DOHH2 (cell line): Measurements from ENCODE around the gene IQCM.
"Not testable (repeated sequence)": the region's sequence is repeated elsewhere in the genome, so short reads cannot be mapped to it uniquely, and the experiment has no call there.

ENCODE experiments used
- H3F3A ChIP-seq: fragments of 200-600 bp; sonication (generic), shearing (Covaris generic); 2 replicates; pipeline ENCODE4 v1.6.0; 2016; ENCODE audit warnings: antibody characterized with exemption, mild to moderate bottlenecking; ENCODE audit not compliant: control insufficient read depth, insufficient read depth
- H3K27ac ChIP-seq: fragments of 200-600 bp; sonication (generic); 2 replicates; pipeline ENCODE4 v1.5.1; 2014; ENCODE audit warnings: low read depth, mild to moderate bottlenecking, low read length, moderate library complexity
- H3K27me3 ChIP-seq: fragments of 200-600 bp; sonication (generic); 2 replicates; pipeline ENCODE4 v1.6.1; 2014; ENCODE audit warnings: mild to moderate bottlenecking, low read length, mixed read lengths; ENCODE audit not compliant: control insufficient read depth
- H3K36me3 ChIP-seq: fragments of 200-600 bp; sonication (generic); 2 replicates; pipeline ENCODE4 v1.6.1; 2014; ENCODE audit warnings: mild to moderate bottlenecking, low read length, moderate library complexity, mixed read lengths; ENCODE audit not compliant: control insufficient read depth
- H3K4me1 ChIP-seq: fragments of 200-600 bp; sonication (generic); 2 replicates; pipeline ENCODE4 v1.6.1; 2014; ENCODE audit warnings: mild to moderate bottlenecking, low read length, mixed read lengths; ENCODE audit not compliant: control insufficient read depth
- H3K4me2 ChIP-seq: fragments of 200-600 bp; sonication (generic); 2 replicates; pipeline ENCODE4 v1.6.0; 2014; ENCODE audit warnings: mild to moderate bottlenecking, low read length, moderate library complexity
- H3K4me3 ChIP-seq: fragments of 200-600 bp; sonication (generic); 2 replicates; pipeline ENCODE4 v1.5.1; 2014; ENCODE audit warnings: mild to moderate bottlenecking, low read length, mixed read lengths
- H3K79me2 ChIP-seq: fragments of 200-600 bp; sonication (generic); 2 replicates; pipeline ENCODE4 v1.6.1; 2014; ENCODE audit warnings: mild to moderate bottlenecking, low read length, mixed read lengths; ENCODE audit not compliant: control insufficient read depth
- H3K9me2 ChIP-seq: fragments of 200-600 bp; sonication (generic); replicated peaks from 2 replicates; pipeline ENCODE4 v1.6.1; 2014; ENCODE audit warnings: mild to moderate bottlenecking, low read length, mixed read lengths; ENCODE audit not compliant: control insufficient read depth
- H3K9me3 ChIP-seq: fragments of 200-600 bp; sonication (generic); 2 replicates; pipeline ENCODE4 v1.6.1; 2014; ENCODE audit warnings: antibody characterized with exemption, low read length, mixed read lengths; ENCODE audit not compliant: control insufficient read depth, insufficient read depth
- H4K20me1 ChIP-seq: fragments of 200-600 bp; sonication (generic); 2 replicates; pipeline ENCODE4 v1.6.0; 2014; ENCODE audit warnings: low read depth, mild to moderate bottlenecking, antibody characterized with exemption, low read length, moderate library complexity; ENCODE audit not compliant: control insufficient read depth, insufficient read depth
- EZH2phosphoT487 ChIP-seq: fragments of 200-600 bp; sonication (generic); IDR thresholded peaks from 2 replicates; pipeline ENCODE4 v1.6.1; 2017; ENCODE audit warnings: borderline replicate concordance, mild to moderate bottlenecking, antibody characterized with exemption, low read length, moderate library complexity, mixed read lengths
- TF ChIP-seq, protein P1 (sequence below): fragments of 200-600 bp; sonication (generic); IDR thresholded peaks from one replicate; pipeline ENCODE4 v1.5.1; 2014; ENCODE audit warnings: antibody characterized with exemption, mild to moderate bottlenecking, low read depth, low read length; ENCODE audit not compliant: poor library complexity, severe bottlenecking

The IQCM gene

GRCh38 chr4:149512501-149512900 lies 303.1 kb downstream of the IQCM start:
- Histone ChIP-seq H3K27me3 (no peaks in the 10 kb centered on the region), H3K9me2 (no peaks in the 10 kb centered on the region), H3K4me1 (no peaks in the 10 kb centered on the region), H3F3A (no peaks in the 10 kb centered on the region), H3K36me3 (no peaks in the 10 kb centered on the region), H3K4me3 (no peak overlapping the region), H3K9me3 (no peaks in the 10 kb centered on the region), H3K4me2 (no peak overlapping the region), H3K27ac (no peak overlapping the region), H3K79me2 (no peaks in the 10 kb centered on the region), H4K20me1 (no peaks in the 10 kb centered on the region)
- TF ChIP-seq, protein P1, sequence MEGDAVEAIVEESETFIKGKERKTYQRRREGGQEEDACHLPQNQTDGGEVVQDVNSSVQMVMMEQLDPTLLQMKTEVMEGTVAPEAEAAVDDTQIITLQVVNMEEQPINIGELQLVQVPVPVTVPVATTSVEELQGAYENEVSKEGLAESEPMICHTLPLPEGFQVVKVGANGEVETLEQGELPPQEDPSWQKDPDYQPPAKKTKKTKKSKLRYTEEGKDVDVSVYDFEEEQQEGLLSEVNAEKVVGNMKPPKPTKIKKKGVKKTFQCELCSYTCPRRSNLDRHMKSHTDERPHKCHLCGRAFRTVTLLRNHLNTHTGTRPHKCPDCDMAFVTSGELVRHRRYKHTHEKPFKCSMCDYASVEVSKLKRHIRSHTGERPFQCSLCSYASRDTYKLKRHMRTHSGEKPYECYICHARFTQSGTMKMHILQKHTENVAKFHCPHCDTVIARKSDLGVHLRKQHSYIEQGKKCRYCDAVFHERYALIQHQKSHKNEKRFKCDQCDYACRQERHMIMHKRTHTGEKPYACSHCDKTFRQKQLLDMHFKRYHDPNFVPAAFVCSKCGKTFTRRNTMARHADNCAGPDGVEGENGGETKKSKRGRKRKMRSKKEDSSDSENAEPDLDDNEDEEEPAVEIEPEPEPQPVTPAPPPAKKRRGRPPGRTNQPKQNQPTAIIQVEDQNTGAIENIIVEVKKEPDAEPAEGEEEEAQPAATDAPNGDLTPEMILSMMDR: no peak
- TF ChIP-seq EZH2phosphoT487: no peak

DNA sequence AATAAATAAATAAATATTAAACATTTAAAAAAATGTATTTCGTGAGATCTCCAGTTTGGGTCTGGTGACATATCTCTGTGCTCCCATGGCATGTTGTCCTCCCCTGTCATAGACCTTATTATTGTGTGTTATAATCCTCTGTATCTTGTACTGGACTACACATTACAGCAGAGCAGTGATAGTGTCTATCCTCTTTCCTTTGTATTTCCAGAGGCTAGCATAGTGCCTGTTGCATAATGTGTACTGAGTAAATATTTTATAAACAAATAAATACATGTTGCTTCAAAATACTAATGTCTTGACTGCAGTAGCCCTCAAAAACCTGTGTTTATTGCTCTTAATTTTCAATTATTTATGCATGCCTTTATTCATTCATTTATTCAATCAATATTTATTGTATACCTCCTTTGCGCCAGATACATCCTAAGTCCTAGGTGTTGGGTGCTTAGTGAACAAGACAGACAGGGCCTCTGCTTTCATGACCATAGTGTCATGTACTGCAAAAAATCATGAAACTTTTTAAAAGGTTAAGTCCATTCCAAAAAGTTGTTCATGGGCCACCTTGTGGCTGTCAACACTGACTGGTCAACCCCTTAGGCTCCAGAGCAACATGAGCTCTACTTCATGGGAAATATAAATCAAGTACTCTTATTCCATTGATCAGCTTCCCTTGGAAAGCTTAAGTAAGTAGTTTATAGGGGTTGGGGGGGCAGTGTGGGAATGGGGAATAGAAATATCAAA lies 303.9 kb downstream of the IQCM start:
- Histone ChIP-seq H3K9me2 (no peaks in the 10 kb centered on the region), H3K4me3 (no peak overlapping the region), H3K9me3 (no peaks in the 10 kb centered on the region), H4K20me1 (no peaks in the 10 kb centered on the region), H3F3A (no peaks in the 10 kb centered on the region), H3K36me3 (no peaks in the 10 kb centered on the region), H3K4me1 (no peaks in the 10 kb centered on the region), H3K27me3 (no peaks in the 10 kb centered on the region), H3K27ac (no peak overlapping the region), H3K79me2 (no peaks in the 10 kb centered on the region), H3K4me2 (no peak overlapping the region)
- no peak for TF ChIP-seq EZH2phosphoT487
- TF ChIP-seq, protein P1: no peak

DNA sequence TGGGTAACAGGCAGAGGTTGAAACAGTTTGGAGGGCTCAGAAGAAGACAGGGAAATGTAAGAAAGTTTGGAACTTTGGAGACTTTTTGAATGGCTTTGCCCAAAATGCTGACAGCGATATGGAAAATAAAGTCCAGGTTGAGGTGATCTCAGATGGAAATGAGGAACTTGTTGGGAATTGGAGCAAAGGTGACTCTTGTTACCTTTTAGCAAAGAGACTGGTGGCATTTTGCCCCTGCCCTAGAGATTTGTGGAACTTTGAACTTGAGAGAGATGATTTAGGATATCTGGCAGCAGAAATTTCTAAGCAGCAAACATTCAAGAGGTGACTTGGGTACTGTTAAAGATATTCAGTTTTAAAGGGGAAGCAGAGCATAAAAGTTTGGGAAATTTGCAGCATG lies 308.3 kb downstream of the IQCM start:
- not testable (repeated sequence) for H3K4me3 ChIP-seq, H3K36me3 ChIP-seq, H4K20me1 ChIP-seq, H3K4me2 ChIP-seq, H3K4me1 ChIP-seq, H3K9me3 ChIP-seq, H3K27me3 ChIP-seq, H3K27ac ChIP-seq, H3K79me2 ChIP-seq, H3K9me2 ChIP-seq, H3F3A ChIP-seq

GRCh38 chr4:149500806-149501205 lies 314.8 kb downstream of the IQCM start:
- Histone ChIP-seq H3K27me3 (no peaks in the 10 kb centered on the region), H3K4me2 (no peak overlapping the region), H3K4me1 (no peaks in the 10 kb centered on the region), H3K4me3 (no peak overlapping the region), H3K79me2 (no peaks in the 10 kb centered on the region), H3F3A (no peaks in the 10 kb centered on the region), H3K36me3 (no peaks in the 10 kb centered on the region), H3K9me2 (no peaks in the 10 kb centered on the region), H4K20me1 (no peaks in the 10 kb centered on the region), H3K9me3 (no peaks in the 10 kb centered on the region), H3K27ac (no peak overlapping the region)
- TF ChIP-seq EZH2phosphoT487: no peak
- TF ChIP-seq, protein P1: no peak
